AG20443 (cell line): Measurements from ENCODE around the gene UNC119B.
A peak's percentile ranks its signal among the peaks of the same experiment; 100 is the strongest.
"Not testable (repeated sequence)": the region's sequence is repeated elsewhere in the genome, so short reads cannot be mapped to it uniquely, and the experiment has no call there.

ENCODE experiments used
- DNase-seq: peaks from one replicate; pipeline ENCODE4 v3.0.0; 2012; ENCODE audit warnings: low spot score, mixed read lengths

The UNC119B gene

GRCh38 chr12:120719496-120720233 lies 9.4 kb downstream of the UNC119B start:
- no peak for DNase-seq

- peak; percentile 80 for DNase-seq
Measured at GRCh38 chr12:120720234-120720986, 10.2 kb downstream of the UNC119B start.

DNA sequence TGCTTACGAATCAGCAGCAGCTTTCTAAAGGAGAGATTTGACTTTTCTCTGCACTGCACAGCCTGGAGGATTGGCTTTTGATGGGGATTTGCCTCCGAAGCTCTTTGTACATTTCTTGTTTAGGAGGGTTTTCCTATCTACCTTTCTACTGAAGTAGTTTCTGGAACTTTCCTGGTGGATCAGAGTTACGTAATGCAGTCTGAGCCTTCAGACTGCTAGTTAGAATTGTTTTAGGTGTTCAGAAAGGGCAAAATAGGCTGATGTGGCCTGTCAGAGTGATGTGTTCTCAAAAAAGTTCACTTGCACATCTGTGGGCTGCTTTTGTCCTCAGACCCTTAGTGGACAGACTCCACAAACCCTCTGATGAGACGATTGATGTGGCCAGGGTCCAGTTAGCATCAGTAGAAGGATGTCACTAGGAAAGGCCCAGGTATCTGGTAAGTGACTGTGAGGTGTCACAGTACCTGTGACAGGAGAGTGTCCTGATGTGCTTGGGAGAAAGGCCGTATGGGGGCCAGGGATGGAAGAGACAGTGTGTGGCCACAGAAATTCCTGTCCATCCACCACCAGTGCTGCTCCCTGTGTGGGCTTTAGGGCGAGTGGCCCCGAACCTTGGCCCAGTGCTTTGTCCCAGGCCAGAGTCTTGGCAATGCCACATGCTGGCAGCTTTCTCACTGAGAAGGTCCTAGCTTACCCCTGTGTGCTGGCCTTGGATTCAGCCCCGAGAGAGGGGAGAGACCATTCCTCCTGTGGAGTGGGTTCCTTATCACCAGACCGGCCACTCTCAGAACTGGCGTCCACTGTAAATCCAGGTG lies 10.9 kb downstream of the UNC119B start:
- no peak for DNase-seq

DNA sequence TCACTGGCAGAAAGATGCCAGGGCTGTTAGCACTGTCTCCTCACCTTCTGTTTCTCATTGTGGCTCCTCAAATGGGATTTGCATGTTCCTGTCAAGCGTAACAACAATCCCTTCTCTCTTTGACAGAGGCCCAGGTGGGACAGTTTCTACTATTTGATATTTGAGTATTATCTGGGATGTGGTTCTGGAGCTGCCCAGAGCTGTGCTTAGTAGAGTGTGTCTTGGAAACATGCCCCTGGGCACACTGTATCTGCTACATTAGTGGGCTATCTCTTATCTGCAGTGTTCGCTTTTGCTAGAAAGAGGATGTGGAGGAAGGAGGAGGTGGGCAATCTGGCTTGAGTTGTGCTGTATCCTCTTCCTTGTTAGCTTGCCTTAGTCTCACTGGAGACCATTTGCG lies 11.6 kb downstream of the UNC119B start:
- no peak for DNase-seq

- no peak for DNase-seq
Measured at GRCh38 chr12:120722784-120723183, 12.5 kb downstream of the UNC119B start.

DNA sequence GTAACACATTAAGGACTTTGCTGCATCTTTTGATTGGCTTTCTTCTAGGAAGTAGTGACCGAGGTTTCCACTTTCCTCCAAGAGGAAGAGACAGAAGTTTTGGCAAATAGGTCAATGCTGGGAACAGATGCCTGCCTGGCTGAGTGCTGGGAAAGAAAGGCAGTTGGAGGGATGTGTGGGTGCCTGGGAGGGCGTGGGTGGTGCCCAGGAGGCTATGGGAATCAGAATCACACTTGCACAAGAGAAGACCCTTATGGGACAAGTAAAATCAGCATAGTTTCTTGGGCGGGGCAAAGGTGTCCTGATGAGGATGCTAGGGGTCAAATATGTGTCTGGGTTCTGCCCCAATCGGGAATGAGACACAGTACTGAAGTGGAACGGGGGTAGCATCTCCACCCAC lies 14.5 kb downstream of the UNC119B start:
- no peak for DNase-seq

GRCh38 chr12:120725151-120725658 lies 14.9 kb downstream of the UNC119B start:
- no peak for DNase-seq

- DNase-seq: peak; percentile 99
Measured at GRCh38 chr12:120725659-120726509, 15.6 kb downstream of the UNC119B start, which contains the start of gene ACADS. TSS of gene ACADS (plus strand) at chr12:120725826. CDS start at chr12:120725886, 60 bp downstream.

DNA sequence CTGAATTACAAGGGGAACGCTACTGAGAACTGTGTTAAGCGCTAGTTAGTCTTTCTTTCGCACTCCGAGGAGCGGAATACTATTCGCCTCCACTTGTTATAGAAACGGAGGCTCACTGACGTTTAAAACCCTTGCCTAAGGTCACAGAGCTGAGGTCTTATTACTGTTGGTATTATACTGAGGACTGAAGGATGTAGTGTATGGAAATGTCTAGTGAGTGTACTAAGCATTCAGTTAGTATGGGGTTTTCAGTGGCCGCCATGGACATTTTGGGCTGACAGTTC lies 16.2 kb downstream of the UNC119B start:
- no peak for DNase-seq

DNA sequence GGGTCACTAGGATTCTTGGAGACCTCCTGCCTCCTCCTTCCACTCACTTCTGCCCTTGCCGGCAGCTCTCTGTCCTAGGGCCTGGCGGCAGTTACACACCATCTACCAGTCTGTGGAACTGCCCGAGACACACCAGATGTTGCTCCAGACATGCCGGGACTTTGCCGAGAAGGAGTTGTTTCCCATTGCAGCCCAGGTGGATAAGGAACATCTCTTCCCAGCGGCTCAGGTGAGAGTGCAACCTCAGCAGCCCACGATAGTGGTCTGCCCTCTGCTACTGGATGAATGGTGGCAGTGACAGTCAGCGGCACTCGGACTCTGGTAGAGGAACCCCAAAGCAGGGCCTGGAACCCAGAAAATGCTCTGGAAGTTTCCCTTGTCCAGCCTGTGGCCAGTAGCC lies 16.7 kb downstream of the UNC119B start:
- no peak for DNase-seq

- DNase-seq: not testable (repeated sequence)
Measured at GRCh38 chr12:120732198-120732597, 21.9 kb downstream of the UNC119B start.

- no peak for DNase-seq
Measured at GRCh38 chr12:120733574-120733973, 23.3 kb downstream of the UNC119B start.

DNA sequence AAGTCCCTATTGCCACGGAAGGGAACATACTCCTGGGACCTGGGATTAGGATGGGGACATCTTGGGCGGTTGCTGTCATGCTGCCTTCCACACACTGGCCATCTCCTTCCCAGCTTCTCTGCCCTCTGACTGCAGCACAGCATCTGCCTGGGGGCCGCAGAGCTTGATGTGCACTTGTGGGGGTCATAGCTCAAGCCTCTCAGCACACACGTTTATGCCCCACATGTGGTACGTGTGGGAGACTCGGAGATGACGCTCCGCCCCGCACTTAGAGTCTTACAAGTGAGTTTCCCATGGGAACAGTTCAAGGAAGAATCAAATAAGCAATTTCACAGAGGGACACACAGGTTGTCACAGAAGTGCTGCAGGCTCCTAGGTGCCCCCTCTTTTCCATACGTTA lies 24.0 kb downstream of the UNC119B start:
- no peak for DNase-seq

- DNase-seq: no peak
Measured at GRCh38 chr12:120735181-120735580, 24.9 kb downstream of the UNC119B start.

DNA sequence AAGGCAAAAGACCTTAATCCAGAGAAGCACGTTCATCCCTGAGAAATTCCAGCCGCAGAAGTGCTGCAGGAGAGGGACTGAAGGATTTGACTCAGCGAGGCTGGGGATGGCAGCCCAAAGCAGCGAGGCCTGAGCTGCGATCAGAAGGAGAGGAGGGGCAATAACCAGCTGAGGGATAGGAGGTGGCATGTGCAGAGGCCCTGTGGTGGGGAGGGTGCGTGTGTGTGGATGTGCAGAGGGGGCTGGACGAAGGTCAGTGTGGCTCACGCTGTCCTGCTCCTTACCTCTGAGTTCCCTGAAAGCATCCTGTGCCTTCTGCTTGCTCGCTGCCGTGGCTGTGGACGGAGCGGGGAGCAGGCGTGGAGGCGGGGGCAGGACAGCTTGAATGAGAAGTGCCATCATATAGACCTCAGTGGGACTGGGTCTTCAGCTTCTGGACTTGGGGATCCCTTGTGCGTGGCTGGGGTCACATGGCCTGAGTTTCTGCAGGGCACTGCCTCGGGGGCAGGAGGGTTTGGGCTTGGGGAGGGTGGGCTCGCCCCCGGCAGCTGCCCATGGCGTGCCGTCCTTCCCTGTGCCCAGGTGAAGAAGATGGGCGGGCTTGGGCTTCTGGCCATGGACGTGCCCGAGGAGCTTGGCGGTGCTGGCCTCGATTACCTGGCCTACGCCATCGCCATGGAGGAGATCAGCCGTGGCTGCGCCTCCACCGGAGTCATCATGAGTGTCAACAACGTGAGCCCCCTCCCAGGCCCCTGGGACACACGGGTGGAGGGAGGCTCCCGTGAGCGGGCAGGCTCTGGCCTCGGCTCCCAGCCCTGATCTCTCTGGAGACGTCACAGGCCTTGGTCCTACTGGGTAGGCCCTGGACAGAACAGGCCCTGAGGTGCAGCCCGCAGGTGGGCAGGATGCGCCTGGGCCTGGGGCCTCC lies 26.4 kb downstream of the UNC119B start:
- no peak for DNase-seq

DNA sequence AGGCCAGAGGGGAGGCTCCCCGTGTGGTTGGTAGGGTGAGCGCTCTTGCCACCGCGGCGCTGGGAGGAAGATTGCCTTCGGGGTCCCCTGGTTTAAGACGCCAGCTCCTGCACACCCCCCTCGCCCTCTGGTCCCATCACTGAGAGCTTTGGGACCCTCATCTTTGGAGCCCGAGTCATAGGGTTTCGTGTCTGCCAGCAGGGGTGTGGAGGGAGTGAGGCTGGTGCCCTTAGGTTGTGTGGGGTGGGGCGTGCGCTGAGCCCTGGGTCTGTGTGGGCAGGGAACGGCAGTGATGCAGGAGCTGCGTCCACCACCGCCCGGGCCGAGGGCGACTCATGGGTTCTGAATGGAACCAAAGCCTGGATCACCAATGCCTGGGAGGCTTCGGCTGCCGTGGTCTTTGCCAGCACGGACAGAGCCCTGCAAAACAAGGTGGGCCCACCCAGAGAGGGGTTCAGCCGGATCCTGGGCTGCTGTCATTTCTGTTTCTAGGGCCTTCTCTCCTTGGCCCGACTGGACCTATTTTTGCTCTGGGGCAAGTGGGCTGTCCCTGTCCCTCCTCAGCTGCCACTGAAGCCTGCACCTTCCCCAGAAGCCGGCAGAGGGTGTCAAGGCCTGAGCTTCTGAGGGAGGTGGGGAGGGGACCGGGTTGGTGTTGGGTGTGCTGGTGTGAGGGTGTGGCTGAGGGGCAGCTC lies 27.4 kb downstream of the UNC119B start:
- DNase-seq: no peak

DNA sequence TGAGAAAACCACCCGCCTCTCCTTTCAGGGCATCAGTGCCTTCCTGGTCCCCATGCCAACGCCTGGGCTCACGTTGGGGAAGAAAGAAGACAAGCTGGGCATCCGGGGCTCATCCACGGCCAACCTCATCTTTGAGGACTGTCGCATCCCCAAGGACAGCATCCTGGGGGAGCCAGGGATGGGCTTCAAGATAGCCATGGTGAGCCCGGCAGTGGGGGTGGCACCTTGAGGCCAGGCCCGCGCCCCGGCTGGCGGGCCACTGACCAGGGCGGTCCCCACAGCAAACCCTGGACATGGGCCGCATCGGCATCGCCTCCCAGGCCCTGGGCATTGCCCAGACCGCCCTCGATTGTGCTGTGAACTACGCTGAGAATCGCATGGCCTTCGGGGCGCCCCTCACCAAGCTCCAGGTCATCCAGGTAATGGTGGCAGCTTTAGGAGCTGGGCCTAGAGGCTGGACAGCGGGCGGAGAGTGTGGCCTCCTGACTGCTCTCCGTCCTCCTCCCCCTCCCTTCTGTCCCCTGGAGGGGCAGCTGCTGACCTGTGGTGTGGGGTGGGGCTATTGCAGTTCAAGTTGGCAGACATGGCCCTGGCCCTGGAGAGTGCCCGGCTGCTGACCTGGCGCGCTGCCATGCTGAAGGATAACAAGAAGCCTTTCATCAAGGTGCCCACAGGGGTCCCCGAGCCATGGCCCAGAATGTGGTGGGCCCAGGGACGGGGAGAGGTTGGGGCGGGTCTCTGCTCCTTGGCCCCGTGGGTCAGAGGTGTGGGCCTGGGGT lies 28.2 kb downstream of the UNC119B start:
- DNase-seq: no peak

- no peak for DNase-seq
Measured at GRCh38 chr12:120739031-120739762, 28.9 kb downstream of the UNC119B start.
